Amygdala (tissue), 56 donors: ENCODE results near the gene HMX1.

Source experiments
- DNase-seq, 56 donors: peaks; one replicate each; lab custom pipeline; 2025; lab: John Stamatoyannopoulos, UW

The HMX1 gene

GRCh38 chr4:8846826-8847225 is 24.8 kb downstream of the HMX1 start:
- DNase-seq, result no peak

GRCh38 chr4:8846046-8846720 is 25.5 kb downstream of the HMX1 start:
- DNase-seq, result no peak

- no peak for DNase-seq
These were observed 26.5 kb downstream of the HMX1 start for GRCh38 chr4:8844976-8845690.

- DNase-seq, result no peak
These were observed 28.0 kb downstream of the HMX1 start for GRCh38 chr4:8843597-8843996.

- no peak for DNase-seq
These were observed 29.0 kb downstream of the HMX1 start for GRCh38 chr4:8842614-8843013.

- DNase-seq, result no peak
These were observed 29.9 kb downstream of the HMX1 start for GRCh38 chr4:8841678-8842268.

- DNase-seq, result no peak
These were observed 30.7 kb downstream of the HMX1 start for GRCh38 chr4:8840816-8841455.

- DNase-seq, result no peak
These were observed 31.4 kb downstream of the HMX1 start for GRCh38 chr4:8840006-8840793.

- DNase-seq, result no peak
These were observed 32.6 kb downstream of the HMX1 start for GRCh38 chr4:8838961-8839431.

GRCh38 chr4:8838296-8838960 is 33.2 kb downstream of the HMX1 start:
- DNase-seq, result no peak

GRCh38 chr4:8837181-8837841 is 34.3 kb downstream of the HMX1 start:
- DNase-seq, result peak in 2 of 56 donors; percentile 22 to 44

GRCh38 chr4:8836664-8837171 is 34.9 kb downstream of the HMX1 start:
- no peak for DNase-seq

- DNase-seq, result no peak
These were observed 35.9 kb downstream of the HMX1 start for GRCh38 chr4:8835521-8836365.

GRCh38 chr4:8834681-8835220 is 36.9 kb downstream of the HMX1 start:
- DNase-seq, result no peak

GRCh38 chr4:8832113-8832915 is 39.3 kb downstream of the HMX1 start:
- DNase-seq, result no peak

GRCh38 chr4:8831221-8832112 is 40.2 kb downstream of the HMX1 start:
- no peak for DNase-seq
